Measurements from ENCODE around the gene RMI1. TPM values are rescaled to one million over a fixed set of nuclear protein-coding genes. Genes with fewer than 3 reads are reported as not detected.
A peak's percentile ranks its signal among the peaks of the same experiment; 100 is the strongest.

The RMI1 gene
- total and polyA plus RNA-seq, 10 of the 15 experiments (the other 5 are each of a cell fraction or from before 2014, with no cell fraction given): 3.6 to 34.1 (median 16.1) TPM

DNA sequence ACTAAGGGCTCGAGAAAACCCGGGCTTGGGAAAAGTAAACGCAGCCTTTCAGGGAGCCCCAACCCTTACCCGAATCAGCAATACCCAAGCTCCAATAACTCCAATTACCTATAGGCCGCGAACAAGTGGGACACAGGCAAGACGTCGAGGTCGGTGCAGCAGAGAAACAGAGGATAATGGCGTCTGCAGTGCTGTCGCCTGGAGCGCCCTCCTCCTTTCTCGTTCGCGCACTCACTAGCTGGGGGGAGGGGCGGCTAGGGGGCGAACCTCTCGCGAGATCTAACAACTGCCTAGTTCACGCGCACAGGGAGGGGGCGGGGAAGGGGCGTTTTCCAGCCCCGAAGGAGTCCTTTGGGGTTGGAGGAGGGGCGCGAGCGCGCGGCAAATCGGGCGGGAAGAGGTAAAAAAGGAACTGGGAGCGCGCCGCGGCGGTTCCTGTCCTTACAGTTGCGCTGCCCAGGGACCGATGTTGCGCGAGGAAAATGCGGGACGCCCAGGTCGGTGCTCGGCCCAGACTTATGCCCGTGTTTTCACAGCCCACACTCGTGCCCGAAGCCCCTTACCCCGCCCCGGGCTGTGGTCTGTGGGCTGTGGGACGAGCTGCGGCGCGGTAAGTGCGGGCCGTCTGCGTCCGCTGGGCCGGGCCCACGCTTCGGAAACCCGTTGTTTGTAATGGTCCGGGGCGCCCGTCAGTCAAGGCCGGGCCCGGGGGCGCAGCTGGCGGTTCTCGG, at the start of gene RMI1 (continued):
- TF ChIP-seq RELA (IDR thresholded peaks at IDR 0.05; ENCODE audit: borderline replicate concordance, partially characterized antibody) (no peak), BCL11A (IDR thresholded peaks at IDR 0.05; ENCODE audit: low read depth, low read length) (no peak)
- TF ChIP-seq, protein P1, sequence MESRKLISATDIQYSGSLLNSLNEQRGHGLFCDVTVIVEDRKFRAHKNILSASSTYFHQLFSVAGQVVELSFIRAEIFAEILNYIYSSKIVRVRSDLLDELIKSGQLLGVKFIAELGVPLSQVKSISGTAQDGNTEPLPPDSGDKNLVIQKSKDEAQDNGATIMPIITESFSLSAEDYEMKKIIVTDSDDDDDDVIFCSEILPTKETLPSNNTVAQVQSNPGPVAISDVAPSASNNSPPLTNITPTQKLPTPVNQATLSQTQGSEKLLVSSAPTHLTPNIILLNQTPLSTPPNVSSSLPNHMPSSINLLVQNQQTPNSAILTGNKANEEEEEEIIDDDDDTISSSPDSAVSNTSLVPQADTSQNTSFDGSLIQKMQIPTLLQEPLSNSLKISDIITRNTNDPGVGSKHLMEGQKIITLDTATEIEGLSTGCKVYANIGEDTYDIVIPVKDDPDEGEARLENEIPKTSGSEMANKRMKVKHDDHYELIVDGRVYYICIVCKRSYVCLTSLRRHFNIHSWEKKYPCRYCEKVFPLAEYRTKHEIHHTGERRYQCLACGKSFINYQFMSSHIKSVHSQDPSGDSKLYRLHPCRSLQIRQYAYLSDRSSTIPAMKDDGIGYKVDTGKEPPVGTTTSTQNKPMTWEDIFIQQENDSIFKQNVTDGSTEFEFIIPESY (IDR thresholded peaks at IDR 0.05): no peak
- TF ChIP-seq, protein P2, sequence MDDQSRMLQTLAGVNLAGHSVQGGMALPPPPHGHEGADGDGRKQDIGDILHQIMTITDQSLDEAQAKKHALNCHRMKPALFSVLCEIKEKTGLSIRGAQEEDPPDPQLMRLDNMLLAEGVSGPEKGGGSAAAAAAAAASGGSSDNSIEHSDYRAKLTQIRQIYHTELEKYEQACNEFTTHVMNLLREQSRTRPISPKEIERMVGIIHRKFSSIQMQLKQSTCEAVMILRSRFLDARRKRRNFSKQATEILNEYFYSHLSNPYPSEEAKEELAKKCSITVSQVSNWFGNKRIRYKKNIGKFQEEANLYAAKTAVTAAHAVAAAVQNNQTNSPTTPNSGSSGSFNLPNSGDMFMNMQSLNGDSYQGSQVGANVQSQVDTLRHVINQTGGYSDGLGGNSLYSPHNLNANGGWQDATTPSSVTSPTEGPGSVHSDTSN (IDR thresholded peaks at IDR 0.05; ENCODE audit: insufficient replicate concordance, low read depth, low read length): peak; percentile 83
- TF ChIP-seq, protein P3, sequence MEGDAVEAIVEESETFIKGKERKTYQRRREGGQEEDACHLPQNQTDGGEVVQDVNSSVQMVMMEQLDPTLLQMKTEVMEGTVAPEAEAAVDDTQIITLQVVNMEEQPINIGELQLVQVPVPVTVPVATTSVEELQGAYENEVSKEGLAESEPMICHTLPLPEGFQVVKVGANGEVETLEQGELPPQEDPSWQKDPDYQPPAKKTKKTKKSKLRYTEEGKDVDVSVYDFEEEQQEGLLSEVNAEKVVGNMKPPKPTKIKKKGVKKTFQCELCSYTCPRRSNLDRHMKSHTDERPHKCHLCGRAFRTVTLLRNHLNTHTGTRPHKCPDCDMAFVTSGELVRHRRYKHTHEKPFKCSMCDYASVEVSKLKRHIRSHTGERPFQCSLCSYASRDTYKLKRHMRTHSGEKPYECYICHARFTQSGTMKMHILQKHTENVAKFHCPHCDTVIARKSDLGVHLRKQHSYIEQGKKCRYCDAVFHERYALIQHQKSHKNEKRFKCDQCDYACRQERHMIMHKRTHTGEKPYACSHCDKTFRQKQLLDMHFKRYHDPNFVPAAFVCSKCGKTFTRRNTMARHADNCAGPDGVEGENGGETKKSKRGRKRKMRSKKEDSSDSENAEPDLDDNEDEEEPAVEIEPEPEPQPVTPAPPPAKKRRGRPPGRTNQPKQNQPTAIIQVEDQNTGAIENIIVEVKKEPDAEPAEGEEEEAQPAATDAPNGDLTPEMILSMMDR (IDR thresholded peaks at IDR 0.05 in 2 of 3, conservative IDR thresholded peaks at IDR 0.05 in 1 of 3; ENCODE audit: control insufficient read depth in 2 of 3, extremely low read depth in 1 of 3, insufficient read depth in 1 of 3, low read depth in 3 of 3, low read length in 3 of 3): 0 out of 6 replicates have a peak, but pooled peaks of 1 of the 3 experiments have one; percentile 7
